COR-L47 (cell line): ENCODE results near the gene GXYLT2.
"Not testable (repeated sequence)": the region's sequence is repeated elsewhere in the genome, so short reads cannot be mapped to it uniquely, and the experiment has no call there.

Experiments used
- DNase-seq: peaks from one replicate; lab custom pipeline; 2025; lab: John Stamatoyannopoulos, UW

Gene GXYLT2

DNA sequence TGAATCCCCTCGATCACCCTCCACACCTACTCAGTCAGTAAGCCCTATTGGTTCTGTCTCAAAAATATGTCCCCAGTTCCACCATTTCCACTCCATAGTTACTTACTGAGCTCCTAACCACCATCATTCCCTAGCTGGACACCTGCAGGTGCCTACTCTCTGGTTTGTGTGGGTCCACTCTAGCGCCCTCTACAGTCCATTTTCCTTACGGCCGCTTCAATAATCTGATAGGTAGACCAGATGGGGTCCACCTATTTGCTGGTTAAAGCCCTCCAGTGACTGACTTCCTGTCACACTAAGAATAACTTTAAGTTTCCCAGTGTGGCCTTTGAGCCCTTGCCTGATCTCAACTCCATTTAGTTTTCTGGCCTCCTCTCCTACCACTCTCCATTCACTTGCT, 5.0 kb downstream of the GXYLT2 start:
- no peak for DNase-seq

DNA sequence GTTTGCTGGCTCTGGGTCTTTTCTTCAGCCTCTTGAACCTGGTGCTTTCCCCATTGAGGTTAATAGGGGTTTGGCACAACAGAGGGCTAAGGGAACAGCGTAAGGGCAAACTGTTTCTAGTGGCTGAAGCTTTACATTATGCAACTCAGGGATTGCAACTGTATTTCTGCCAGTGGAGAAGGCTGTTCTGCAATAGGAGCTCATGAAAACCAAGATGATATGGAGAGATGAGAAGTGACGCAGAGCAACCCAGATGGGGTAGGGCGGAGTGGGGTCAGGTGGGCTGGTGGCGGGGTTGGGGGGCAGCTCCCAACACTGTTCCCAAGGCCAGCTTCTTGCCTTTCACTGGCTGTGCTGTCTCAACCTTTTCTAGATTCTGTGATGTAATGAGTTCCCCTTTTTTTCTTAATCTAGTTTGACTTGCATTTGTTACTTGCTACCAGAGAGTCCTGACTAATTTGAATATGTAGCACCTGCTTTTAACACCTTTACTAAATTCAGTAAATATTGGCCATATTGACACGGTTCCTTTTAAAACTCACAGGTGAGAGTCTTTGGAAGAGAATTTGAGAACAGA, 7.2 kb downstream of the GXYLT2 start:
- no peak for DNase-seq

DNA sequence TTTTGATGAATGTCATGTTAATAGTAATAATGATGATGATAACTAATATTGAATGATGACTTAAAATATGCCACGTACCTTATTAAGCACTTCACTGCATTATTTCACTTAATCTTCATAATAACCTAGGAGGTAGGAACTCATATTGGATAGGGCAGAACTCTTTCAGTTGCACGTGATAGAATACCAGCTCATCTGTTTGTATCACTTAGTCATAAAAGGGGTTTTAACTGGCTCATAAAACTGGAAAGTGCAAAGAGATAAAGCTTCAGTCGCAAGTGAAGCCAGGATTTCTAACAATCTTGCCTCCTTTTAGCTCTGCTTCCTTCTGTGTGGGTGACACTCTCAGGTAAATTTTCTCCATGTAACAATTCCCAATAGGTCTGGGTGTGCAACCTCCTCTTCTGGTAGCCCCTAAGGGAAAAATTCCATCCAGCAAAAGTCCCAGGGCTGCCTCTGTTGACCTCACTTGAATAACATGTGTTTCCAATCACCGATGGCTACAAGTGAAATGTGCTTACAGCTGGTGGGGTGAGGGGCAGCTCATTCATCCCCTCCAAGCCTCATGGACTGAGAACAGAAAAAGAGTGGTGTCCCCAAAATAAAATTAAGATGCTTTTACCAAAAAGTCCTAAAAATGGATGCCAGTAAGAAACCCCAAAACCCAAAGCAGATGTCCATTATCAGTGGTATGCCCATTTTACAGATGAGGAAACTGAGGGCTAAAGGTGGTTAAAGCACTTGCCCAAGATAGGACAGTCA, 9.3 kb downstream of the GXYLT2 start:
- no peak for DNase-seq

DNA sequence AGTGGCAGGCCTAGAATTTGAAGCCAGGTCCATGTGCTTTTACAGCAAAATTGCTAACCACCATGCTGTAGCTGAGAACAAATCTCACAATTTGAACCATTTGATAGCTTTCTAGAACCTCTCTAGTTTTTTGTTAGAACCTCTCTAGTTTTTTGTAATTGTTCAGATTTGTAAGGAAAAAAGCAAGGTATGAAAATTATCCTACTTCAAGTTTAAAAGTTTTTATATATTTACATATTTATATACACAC, 9.8 kb downstream of the GXYLT2 start:
- DNase-seq, result no peak

DNA sequence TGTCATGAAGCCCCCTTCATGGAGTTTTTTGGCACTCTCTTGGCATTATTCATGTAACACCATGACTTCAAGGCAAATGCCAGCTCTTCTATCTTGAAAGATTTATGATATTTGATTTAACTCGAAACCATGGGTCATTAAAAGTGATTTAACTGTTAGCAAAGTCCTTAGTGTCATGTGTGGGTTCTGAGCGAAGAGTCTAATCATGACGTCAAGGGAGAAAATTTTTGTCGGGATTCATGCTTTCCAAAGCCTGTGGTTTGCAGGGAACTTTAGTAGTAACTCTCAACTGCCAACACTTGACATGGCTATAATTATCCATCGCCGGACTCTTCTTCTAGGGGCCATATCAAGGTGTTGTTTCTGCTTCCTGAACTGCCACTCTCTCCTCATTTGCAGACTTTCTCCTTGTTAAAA, 11.5 kb downstream of the GXYLT2 start:
- no peak for DNase-seq

DNA sequence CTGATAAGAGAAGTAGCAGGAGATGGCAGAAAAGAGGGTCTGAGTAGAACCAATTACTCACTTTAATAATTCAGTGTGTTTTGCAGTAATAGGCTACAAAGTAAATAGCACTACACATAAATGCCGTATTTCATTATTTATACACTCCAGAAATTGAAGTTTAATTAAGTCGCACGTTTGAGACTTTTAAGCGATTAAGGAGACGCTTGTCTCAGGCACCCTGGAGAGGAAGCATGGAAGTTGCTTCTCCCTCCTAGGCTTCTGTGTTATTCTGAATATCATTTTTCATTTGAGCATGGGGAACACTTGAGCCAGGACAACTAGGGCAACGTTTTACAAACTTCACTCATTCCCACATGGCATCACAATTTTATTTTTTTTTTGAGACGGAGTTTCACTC, 12.2 kb downstream of the GXYLT2 start:
- DNase-seq, result no peak

DNA sequence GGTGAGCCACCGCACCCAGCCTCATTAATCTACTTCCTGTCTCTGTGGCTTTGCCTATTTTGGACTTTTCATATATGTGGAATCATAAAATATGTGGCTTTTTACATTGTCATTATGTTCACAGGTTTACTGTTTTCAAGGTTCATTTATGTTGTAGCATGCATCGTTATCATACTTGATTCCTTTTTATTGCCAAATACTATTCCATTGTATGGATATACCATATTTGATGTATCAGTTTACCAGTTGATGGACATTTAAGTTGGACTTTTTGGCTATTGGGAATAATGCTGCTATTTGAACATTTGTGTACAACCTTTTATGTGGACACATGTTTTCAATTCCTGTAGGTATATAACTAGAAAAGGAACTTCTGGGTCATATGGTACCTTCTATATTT, 14.0 kb downstream of the GXYLT2 start:
- DNase-seq, result no peak

DNA sequence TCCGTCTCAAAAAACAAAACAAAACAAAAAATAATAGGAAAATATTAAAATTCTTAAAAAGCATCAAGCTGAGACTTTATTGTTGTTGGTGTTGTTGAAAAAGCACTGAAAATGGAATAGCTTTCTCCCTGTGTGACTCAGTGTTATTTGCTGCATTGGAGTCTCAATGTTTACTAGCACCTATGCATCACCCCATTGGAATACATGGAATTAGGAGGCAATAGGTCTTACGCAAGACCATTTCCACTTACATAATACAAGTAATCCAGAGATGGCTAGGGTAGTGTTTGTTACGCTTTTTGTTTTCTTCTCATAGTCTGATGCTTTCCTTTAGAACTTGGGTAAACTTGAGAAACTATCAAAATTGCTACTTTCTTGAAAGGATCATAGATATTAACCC, 15.2 kb downstream of the GXYLT2 start:
- no peak for DNase-seq

DNA sequence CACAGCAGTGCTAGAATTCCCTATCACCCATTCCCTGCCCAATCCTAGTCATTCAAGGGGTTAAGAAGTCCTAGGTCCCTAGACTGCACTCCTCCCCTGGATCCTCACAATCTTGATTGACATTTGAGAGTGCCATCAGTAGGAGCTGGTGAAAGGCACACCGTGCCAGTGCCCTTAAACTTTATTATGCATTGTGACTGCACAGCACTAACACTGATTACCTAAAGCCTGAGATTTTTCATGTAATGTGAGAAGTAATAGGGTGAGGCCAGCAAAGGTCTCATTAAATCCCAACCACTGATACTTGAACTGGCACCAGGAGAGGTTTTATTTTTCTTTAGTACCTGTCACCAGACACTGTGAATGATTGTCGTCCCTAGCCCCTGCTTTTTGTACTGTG, 16.3 kb downstream of the GXYLT2 start:
- no peak for DNase-seq

DNA sequence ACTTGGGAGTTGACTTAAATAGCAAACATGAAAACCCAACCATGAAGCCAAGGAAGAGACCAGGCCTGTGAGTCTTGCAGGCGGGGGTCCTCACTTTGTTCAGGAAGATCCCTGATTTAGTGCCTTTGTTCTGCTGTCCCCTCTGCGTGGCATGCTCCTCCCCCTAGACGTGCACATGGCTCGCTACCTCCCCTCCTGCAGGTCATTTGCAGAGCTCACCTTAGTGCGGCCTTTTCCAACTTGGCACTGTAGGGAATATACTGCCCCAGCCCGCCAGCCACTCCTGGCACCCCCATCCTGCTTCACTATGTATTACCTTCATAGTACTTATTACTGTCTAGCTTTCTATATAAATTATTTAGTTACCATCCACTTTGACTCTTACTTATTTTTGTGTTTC, 18.3 kb downstream of the GXYLT2 start:
- no peak for DNase-seq

DNA sequence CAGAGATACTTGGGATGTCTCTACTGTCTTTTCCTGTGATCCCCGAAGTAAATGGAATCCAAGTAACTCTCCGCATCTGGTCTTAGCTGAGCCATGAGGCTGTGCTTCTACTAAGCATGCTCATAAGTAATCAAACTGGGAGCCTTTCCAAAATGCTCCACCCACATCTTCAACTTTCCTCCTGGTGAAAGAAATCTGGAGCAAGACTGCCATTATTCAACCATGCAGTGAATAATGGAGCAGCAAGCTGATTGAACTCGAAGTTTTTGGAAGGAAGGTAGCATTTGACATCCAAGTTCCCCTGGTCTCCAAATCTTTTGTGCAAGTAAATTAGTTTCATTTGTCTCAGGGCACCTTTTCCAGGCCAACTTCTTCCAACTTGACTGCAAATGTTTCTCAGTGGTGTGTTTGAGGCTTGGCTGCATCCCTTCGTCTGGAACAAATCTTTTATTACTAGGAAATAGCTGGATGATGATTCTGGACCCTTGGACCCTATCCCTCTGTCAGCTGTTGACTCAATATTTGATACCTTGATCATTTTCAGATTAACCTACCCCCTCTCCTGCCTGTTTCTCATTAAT, 19.4 kb downstream of the GXYLT2 start:
- DNase-seq, result no peak

DNA sequence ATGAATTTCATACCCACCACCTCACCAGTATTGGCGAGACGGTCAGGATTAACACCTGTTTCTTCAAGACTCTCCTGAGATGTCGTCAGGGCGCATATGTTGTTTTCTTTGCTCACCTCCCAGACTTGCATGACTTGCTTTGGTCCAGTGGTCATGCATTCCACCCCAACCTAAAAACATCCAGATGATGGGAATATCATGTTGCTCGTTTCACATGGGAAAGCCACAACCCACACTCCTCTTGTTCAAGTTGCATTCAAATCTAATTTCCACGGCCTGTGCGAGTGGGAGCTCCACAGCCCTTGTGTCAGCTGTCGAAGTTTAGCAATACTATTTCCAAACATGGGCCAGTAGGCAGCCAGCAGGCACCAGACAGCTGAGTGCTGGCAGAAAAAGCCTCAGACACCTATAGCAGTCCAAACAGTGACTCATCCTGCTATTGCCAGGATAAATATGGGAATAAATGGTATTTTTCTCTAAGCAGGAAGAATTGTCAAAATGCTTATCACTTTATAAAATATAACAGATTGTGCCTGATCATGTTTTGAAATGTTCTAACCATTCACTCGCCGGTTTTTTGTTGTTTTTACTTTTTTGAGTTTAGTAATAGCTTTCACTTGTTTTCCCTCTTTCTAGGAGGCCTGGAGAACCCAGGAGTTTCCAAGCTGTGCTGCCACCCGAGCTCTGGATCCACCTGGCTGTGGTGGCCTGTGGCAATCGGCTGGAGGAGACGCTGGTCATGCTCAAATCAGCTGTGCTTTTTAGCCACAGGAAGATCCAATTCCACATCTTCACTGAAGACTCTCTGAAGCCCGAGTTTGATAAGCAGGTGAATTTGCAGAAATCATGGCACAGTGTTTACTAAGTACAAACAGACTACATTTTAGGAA, 20.1 kb downstream of the GXYLT2 start:
- DNase-seq, result no peak

DNA sequence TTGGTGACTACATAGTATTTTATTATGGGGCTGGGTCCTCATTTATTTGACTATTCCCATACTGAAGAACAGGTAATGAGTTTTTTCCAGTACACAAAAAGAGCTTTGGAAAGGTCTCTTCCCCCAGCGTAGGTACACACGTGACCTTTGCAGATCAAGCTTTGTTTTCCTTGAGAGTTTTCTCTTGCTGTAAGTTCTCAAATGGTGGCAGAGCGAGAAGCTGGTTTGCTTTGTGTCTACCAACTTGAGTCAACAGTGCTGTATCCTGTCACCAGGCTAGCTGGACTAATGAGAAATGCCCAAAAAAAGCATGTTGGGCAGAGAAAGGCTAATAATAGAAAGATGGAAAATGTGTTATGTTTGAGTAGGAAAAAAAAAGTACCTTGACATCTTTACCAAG, 21.7 kb downstream of the GXYLT2 start:
- no peak for DNase-seq

DNA sequence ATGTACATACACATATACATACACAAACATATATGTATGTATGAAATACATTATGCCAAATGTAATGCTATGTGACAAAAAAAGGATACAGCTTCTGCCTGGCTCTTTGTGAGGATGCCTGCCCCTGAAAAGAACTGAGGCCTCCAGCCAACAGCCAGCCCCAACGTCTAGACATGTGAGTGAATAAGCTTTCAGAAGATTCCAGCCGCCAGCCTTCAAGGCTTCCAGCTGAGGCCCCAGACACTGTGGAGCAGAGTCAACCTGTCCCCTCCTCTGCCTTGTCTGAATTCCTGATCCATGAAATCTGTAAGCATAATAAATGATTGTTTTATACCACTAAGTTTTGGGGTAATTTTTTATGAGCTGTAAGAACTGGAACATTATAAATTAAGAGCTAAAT, 24.7 kb downstream of the GXYLT2 start:
- no peak for DNase-seq

DNA sequence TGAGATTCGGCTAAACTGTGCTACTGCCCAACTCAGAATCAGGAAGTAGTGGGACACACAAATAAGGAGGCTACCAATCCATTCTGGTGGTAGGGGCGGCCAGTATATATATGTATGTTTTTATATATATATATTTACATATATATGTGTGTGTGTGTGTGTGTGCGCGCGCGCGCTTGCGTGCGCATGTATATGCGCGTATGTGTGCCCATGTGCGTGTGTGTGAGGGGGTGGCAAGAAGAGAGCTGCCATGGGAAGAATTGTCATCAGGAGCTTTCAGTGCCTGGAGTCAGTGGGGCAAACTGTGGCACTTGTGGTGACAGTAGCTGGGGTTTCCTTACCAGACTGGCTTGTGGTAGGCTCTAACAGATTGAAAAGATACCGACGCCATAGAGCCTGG, 26.5 kb downstream of the GXYLT2 start:
- no peak for DNase-seq

DNA sequence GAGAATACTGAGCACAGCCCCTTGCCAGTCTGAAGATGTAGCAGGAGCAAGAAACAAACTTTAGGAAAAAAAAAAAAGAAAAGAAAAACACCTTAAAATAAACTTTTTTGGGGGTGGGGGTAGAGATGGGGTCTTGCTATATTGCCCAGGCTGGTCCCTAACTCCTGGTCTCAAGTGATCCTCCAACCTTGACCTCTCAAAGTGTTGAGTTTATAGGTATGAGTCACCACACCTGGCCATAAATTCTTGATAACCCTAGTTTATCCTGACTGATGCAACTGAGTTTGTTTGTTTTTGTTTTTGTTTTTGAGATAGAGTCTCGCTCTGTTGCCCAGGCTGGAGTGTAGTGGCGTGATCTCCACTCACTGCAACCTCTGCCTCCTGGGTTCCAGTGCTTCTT, 28.4 kb downstream of the GXYLT2 start:
- DNase-seq, result no peak

DNA sequence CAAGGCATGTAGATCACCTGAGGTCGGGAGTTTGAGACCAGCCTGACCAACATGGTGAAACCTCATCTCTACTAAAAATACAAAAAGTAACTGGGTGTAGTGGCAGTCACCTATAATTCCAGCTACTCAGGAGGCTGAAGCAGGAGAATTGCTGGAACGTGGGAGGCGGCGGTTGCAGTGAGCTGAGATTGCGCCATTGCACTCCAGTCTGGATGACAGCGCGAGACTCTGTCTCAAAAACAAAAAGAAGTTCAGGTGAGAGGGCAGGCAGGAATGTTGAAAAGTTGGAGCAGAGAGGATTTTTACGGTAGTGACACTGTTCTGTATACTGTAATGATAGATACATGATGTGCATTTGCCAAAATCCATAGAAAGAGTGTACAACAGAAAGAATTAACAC, 31.7 kb downstream of the GXYLT2 start:
- DNase-seq, result no peak

DNA sequence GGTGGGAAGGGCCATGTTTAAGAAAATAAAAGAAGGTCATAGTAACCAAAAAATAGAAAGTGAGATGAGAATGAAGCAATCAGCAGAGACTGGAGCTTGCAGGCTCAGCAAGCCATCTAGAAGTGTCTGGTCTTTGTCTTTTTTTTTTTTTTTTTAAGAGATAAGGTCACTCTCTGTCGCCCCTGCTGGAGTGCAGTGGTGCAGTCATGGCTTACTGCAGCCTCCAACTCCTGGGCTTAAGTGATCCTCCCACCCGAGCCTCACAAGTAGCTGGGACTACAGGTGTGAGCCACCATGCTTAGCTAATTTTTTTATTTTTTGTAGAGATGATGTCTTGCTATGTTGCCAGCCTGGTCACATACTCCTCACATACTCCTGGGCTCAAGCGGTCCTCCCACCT, 36.2 kb downstream of the GXYLT2 start:
- no peak for DNase-seq

DNA sequence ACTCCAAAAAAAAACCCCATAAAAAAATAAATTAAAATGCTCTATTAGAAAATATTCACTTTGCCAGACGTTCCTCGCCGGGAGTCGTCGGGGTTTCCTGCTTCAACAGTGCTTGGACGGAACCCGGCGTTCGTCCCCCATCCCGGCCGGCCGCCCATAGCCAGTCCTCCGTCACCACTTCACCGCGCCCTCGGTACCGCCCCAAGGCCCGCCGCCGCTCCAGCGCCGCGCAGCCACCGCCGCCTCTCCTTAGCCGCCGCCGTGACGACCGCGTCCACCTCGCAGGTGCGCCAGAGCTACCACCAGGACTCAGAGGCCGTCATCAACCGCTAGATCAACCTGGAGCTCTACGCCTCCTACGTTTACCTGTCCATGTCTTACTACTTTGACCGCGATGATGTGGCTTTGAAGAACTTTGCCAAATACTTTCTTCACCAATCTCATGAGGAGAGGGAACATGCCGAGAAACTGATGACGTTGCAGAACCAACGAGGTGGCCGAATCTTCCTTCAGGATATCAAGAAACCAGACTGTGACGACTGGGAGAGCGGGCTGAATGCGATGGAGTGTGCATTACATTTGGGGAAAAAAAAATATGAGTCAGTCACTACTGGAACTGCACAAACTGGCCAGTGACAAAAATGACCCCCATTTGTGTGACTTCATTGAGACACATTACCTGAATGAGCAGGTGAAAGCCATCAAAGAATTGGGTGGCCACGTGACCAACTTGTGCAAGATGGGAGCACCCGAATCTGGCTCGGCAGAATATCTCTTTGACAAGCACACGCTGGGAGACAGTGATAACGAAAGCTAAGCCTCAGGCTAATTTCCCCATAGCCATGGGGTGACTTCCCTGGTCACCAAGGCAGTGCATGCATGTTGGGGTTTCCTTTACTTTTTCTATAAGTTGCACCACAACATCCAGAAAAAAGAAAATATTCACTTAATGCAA, 41.2 kb downstream of the GXYLT2 start:
- not testable (repeated sequence) for DNase-seq

DNA sequence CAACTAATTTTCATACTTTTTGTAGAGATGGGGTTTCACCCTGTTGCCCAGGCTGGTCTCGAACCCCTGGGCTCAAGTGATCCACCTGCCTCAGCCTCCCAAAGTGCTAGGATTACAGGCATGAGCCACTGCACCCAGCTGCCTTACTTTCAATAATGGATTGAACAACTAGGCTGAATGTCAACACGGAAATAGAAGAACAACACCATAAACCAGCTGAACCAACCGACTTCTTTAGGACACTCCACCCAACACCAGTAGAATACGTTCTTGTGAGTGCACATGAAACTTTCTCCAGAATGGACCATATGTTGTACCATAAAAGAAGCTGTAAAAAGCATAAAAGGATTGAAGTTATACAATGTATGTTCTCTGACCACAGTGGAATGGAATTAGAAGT, 42.9 kb downstream of the GXYLT2 start:
- no peak for DNase-seq

DNA sequence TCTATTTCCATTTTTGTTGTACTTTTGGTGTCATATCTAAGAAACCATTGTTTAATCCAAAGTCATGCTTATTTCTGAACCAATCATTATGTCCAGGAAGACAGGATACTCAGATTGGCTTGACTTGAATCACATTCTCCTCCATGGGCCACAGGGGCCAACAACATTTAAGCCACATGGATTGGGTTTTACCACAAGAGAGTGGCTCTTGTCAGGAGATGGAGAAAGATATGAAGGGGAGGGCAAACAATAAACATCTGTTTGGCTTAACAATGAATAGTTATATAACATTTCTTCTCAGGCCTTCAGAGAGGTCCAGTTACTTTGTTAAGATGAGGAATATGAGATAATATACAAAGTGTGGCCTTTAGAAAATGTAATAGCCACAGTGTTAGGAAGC, 44.6 kb downstream of the GXYLT2 start:
- no peak for DNase-seq
